ENCODE measurements around the gene IL12RB2.

DNA sequence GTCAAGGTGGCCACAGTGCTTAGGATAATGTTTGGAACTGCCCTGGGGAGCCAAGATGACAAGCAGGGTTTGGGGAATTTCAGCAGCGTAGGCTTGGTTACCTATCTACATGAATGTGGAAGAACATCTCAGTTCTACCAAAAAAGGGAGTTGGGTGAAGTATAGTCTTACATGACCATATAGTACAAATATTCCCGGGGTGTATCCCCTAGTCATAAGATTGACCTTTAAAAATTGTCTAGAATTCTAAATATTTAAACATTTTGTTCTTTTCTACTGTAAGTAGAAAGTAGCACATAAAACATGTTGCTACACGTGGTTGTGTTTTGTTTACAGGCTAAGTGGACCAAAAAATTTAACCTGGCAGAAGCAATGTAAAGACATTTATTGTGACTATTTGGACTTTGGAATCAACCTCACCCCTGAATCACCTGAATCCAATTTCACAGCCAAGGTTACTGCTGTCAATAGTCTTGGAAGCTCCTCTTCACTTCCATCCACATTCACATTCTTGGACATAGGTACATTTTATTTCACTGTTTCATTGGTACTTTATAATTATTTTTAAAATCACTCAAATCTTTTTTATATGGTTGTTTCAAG lies 20.3 kb downstream of the IL12RB2 start:
- no peak for TF ChIP-seq CTCF (IDR thresholded peaks at IDR 0.05; ENCODE audit: low read depth, low read length)
- TF ChIP-seq EZH2phosphoT487 (IDR thresholded peaks at IDR 0.05; ENCODE audit: low read depth): no peak
